NCI-H524 (cell line): ENCODE measurements around the gene ADAMTS6.

Experiments
- DNase-seq, 2 experiments: peaks; one replicate each; lab custom pipeline; 2025; lab: John Stamatoyannopoulos, UW

ADAMTS6 gene

GRCh38 chr5:65142016-65142415, 339.7 kb downstream of the ADAMTS6 start:
- DNase-seq = no peak

GRCh38 chr5:65141493-65141892, 340.2 kb downstream of the ADAMTS6 start:
- DNase-seq = no peak

GRCh38 chr5:65137631-65138030, 344.1 kb downstream of the ADAMTS6 start:
- DNase-seq = no peak

DNA sequence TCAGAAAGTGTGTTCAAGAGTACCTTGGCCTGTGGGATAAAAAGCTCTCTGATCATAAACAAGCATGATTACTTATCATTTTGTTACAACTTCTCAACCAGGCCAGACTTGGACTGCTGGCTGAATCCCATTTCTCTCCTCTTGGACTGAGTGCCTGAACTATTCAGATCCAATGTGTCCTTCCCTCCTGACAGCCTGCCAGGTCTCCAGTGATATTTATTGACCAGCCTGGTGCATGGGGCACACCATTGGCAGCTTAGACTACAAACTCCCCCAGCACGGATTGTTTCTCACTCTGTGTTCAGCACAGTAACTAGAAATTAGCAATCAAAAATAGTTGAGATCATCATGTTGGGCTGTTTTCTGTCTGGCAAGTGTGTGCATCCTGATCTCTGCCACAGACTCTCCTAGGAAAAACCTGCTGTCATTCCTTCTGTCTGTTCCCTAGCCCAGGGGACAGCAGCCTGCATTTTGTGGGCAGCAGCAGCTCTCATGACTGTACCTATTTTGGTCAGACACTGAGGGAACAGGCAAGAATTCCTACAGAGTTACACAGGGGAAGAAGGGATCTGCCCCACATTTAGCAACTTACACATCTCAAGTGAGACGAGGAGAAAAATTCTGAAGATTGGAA, 348.1 kb downstream of the ADAMTS6 start:
- no peak for DNase-seq

GRCh38 chr5:65132386-65132785, 349.3 kb downstream of the ADAMTS6 start:
- DNase-seq = no peak

- DNase-seq = peak in 1 of 2 experiments; percentile 15
Measured at GRCh38 chr5:65128226-65128625, 353.5 kb downstream of the ADAMTS6 start.

- DNase-seq = no peak
Measured at GRCh38 chr5:65127161-65127901, 354.4 kb downstream of the ADAMTS6 start.

DNA sequence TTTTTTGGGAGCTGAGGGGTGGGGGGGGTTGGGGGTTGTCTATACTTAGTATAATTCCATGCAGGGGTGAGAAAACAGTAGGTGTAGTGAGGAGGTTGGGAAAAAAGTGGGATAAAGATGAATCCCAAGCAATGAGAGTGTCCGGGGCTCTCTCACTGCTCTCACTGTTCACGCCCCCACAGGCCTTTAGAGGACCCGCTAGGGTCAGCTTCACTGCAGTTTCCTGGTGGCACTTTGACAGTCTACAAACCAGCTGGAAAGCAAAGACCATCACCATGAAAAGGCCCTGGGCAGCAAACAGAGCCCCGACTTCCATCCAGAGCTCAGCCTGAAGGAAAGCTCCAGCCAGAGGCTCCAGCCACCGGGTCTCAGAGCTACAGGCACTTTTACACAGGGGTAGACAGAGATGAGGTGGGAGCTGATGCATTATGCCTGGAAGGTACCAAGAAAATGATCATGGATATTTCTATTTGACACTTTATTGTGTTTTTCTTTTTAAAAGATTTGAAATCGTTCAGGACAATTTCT, 355.1 kb downstream of the ADAMTS6 start:
- no peak for DNase-seq

DNA sequence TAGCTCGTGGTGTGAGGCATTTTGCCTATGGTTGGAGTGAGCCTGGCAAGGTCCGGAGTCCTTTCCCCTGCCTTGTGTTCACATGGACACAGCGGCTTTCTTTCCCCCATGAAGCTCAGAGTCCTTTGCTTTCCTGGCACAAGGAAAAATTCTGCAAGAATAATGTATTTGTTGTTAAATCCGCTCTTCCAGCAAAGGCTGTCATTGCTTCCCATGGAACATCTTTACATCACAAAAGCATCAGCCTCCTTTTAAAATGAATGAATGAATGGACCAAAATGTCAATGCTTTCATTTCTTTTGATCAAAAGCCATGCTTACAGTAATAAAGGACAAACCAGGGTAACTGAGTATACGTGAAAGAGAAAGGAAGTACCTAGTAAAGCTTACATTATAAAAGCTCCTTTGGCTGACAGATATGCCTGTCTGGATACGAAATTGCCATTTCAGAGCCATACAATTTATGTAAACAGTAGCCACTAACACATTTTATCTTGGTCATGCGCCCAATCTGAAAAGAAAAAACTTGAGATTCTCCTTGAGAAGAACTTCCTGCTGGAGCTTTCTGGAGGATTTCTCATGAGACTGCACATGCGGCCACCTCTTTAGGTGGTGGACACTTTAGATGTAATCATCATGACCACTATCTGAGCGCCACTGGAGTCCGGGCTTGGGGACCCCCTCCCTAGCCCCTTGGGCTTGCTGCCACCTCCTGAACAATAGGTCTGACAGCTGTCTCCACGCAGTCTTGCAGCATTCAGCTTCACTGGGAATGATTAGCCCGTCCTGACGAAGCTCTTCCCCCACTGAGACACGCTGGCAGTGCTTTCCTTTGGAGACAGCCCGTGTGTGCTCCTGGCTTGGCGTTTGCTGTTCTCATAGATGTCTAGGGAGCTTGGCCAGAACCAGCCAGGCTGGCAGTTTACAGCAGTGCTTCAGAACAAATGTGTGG, 355.9 kb downstream of the ADAMTS6 start:
- no peak for DNase-seq

DNA sequence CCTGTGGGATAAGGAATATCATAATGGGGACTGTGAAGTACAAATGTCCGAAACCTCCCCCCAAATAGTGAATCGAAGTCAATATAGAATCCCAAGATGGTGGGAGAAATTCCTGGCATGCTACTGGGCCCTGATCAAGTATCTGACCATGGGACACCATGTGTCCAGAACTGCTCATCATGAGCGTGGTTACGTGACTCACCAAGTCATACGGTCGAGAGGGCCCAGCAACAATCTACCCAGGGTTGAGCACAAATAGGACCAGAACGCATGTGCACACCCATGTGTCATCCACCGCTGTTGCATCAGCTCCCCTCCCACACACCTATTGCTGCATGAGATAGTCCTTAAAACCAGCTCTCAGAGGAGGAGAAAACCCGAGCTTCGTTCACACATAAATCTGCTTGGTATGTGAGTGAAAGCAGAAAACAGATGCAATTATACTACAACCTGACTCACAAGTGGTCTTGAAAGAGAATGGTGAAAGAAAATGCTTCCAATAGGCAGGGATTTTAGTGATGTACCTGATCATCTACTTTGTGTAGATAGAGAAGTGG, 359.8 kb downstream of the ADAMTS6 start:
- no peak for DNase-seq

DNA sequence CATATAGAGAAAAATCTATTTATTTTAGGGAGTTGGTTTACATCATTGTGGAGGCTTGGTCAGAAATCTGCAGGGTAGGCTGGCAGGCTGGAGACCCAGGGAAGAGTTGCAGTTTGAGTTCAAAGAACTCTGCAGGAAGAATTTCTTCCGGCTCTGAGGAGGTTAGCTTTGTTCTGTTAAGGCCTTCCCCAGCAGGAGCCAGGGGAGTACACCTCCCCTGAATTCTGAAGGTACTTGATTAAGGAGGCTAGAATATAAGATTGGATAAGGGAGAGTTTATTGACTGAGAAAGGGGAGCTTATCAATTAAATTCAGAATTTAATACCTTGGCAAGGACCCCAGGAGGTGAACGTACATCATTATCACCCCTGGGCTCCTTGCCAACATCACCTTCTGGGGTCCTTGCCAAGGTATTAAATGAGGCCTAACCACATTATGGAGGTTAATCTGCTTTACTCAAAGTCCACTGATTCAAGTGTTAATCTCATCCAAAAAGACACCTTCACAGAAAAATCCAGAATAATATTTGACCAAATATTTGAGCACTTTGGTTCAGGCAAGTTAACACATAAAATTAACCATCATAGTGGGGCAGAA, 361.3 kb downstream of the ADAMTS6 start:
- peak; percentile 55 to 77 for DNase-seq

DNA sequence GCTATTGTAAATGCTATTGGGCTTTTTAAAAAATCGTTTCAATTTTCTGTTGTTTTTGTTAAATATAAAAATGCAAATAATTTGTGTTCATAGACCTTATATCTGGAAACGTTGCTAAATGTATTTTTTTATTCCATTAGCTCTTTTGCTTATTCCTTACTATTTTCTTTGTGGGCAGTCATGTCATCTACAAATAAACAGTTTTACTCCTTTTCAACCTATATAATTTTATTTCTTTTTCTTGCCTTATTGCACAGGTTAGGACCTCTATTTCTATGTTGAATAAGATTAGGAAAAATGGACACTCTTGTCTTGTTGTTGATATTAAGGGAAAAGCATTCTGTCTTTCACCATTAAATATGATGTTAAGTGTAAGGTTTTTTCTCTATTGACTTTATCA, 364.2 kb downstream of the ADAMTS6 start:
- DNase-seq = no peak

DNA sequence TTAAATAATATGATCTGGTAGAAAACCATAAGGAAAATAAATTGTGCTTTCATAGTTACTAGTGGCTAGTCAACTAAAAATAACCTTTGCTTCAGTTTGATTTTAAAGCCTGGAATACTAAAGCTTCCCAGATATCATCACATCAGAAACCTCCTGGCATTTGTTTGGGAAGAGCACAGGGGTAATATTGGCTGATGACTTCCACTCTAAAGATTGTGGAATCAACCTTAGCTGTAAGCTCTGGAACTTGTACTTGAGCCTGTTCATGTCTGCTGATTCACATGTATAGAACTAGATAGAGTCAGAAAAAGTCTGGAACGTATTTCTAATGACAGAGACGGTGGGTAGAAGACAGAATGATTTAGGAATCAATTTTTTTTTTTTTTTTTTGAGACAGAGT, 367.9 kb downstream of the ADAMTS6 start:
- no peak for DNase-seq

DNA sequence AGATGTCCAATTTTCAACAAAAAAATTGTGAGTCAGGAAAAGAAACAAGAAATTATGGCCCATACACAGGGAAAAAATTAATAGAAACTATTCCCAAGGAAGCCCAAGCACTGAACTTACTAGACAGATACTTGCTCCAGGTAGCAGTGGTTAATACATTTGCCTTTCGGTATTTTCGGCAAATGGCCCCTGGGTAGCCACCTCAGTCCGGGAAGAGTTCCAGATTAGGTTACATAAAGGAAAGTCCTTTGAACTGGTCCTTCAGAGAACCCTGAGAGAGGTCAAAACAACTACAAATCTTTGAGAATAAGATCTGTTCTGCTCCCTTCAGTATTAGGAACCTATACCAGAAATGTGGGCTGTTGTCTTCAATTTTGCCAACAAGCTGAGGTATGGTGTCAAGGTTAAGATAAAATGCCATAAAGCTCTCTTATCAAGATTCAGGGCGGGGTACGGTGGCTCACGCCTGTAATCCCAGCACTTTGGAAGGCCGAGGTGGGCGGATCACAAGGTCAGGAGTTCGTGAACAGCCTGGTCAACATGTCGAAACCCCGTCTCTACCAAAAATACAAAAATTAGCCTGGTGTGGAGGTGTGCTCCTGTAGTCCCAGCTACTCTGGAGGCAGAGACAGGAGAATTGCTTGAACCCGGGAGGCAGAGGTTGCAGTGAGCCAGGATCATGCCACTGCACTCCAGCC, 369.6 kb downstream of the ADAMTS6 start:
- no peak for DNase-seq

GRCh38 chr5:65108786-65109743, 372.7 kb downstream of the ADAMTS6 start:
- no peak for DNase-seq

GRCh38 chr5:65105301-65105700, 376.4 kb downstream of the ADAMTS6 start:
- no peak for DNase-seq

- no peak for DNase-seq
Measured at GRCh38 chr5:65104831-65105230, 376.9 kb downstream of the ADAMTS6 start.

GRCh38 chr5:65103756-65104440, 377.8 kb downstream of the ADAMTS6 start:
- DNase-seq = peak; percentile 31 to 60
